ENCODE results near the gene SHB. TPM values are rescaled to one million over a fixed set of nuclear protein-coding genes. Genes with fewer than 3 reads are reported as not detected.

SHB gene
- total and polyA plus RNA-seq, 2 experiments from 2014 or later: 20.8 to 48.3 TPM

- H3K9me2 ChIP-seq (replicated peaks; ENCODE audit: insufficient read depth): no peaks in the 10 kb centered on the region
- no peak for DNase-seq (ENCODE audit: low spot score)
- H3K36me3 ChIP-seq (replicated peaks; ENCODE audit: insufficient read depth, low read depth): no peaks in the 10 kb centered on the region
- H3K27ac ChIP-seq: no peak overlapping the region
- 84% methylated on average over 4 of the region's 4 CpGs for WGBS (ENCODE audit: low lambda C conversion rate, missing lambda C conversion rate)
- H4K20me1 ChIP-seq (ENCODE audit: insufficient read depth, poor library complexity, severe bottlenecking): no peaks in the 10 kb centered on the region
- H3K4me3 ChIP-seq: no peak overlapping the region
- no peak overlapping the region for H2AFZ ChIP-seq
- no peaks in the 10 kb centered on the region for H3K79me2 ChIP-seq
- H3K4me2 ChIP-seq: no peak overlapping the region
- H3K27me3 ChIP-seq: no peaks in the 10 kb centered on the region
- H3K9me3 ChIP-seq (ENCODE audit: low read depth): no peaks in the 10 kb centered on the region
- TF ChIP-seq EZH2 (IDR thresholded peaks at IDR 0.05; ENCODE audit: borderline replicate concordance) (no peak), EZH2phosphoT487 (IDR thresholded peaks at IDR 0.05; ENCODE audit: low read depth, severe bottlenecking, unreplicated experiment) (no peak), CTCF (IDR thresholded peaks at IDR 0.05; ENCODE audit: poor library complexity) (no peak)
- no peaks in the 10 kb centered on the region for H3K4me1 ChIP-seq (ENCODE audit: insufficient read depth)
Measured at GRCh38 chr9:38094165-38094564, 25.1 kb upstream of the SHB start.

GRCh38 chr9:38092656-38093055 is 23.6 kb upstream of the SHB start:
- no peak for TF ChIP-seq EZH2phosphoT487 (IDR thresholded peaks at IDR 0.05; ENCODE audit: low read depth, severe bottlenecking, unreplicated experiment)
- TF ChIP-seq EZH2 (IDR thresholded peaks at IDR 0.05; ENCODE audit: borderline replicate concordance): no peak
- TF ChIP-seq CTCF (IDR thresholded peaks at IDR 0.05; ENCODE audit: poor library complexity): no peak
- Histone ChIP-seq H3K27ac (no peak overlapping the region), H3K36me3 (replicated peaks; ENCODE audit: insufficient read depth, low read depth) (no peaks in the 10 kb centered on the region), H3K4me1 (ENCODE audit: insufficient read depth) (no peaks in the 10 kb centered on the region), H3K4me3 (no peak overlapping the region), H3K9me3 (ENCODE audit: low read depth) (no peaks in the 10 kb centered on the region), H2AFZ (no peak overlapping the region), H3K4me2 (no peak overlapping the region), H3K9me2 (replicated peaks; ENCODE audit: insufficient read depth) (no peaks in the 10 kb centered on the region), H3K27me3 (no peaks in the 10 kb centered on the region), H4K20me1 (ENCODE audit: insufficient read depth, poor library complexity, severe bottlenecking) (no peaks in the 10 kb centered on the region), H3K79me2 (no peaks in the 10 kb centered on the region)
- WGBS (ENCODE audit: low lambda C conversion rate, missing lambda C conversion rate): 98% methylated on average over 2 of the region's 2 CpGs
- no peak for DNase-seq (ENCODE audit: low spot score)

GRCh38 chr9:38092200-38092524 is 23.1 kb upstream of the SHB start:
- WGBS (ENCODE audit: low lambda C conversion rate, missing lambda C conversion rate): 95% methylated on average over 5 of the region's 5 CpGs
- no peaks in the 10 kb centered on the region for H3K36me3 ChIP-seq (replicated peaks; ENCODE audit: insufficient read depth, low read depth)
- H3K9me2 ChIP-seq (replicated peaks; ENCODE audit: insufficient read depth): no peaks in the 10 kb centered on the region
- H2AFZ ChIP-seq: no peak overlapping the region
- H4K20me1 ChIP-seq (ENCODE audit: insufficient read depth, poor library complexity, severe bottlenecking): no peaks in the 10 kb centered on the region
- no peak overlapping the region for H3K4me3 ChIP-seq
- H3K4me1 ChIP-seq (ENCODE audit: insufficient read depth): no peaks in the 10 kb centered on the region
- H3K9me3 ChIP-seq (ENCODE audit: low read depth): no peaks in the 10 kb centered on the region
- no peak overlapping the region for H3K27ac ChIP-seq
- H3K79me2 ChIP-seq: no peaks in the 10 kb centered on the region
- DNase-seq (ENCODE audit: low spot score): no peak
- H3K27me3 ChIP-seq: no peaks in the 10 kb centered on the region
- TF ChIP-seq EZH2 (IDR thresholded peaks at IDR 0.05; ENCODE audit: borderline replicate concordance) (no peak), EZH2phosphoT487 (IDR thresholded peaks at IDR 0.05; ENCODE audit: low read depth, severe bottlenecking, unreplicated experiment) (no peak), CTCF (IDR thresholded peaks at IDR 0.05; ENCODE audit: poor library complexity) (no peak)
- no peak overlapping the region for H3K4me2 ChIP-seq
